Measurements from ENCODE around the gene PCSK2.

DNA sequence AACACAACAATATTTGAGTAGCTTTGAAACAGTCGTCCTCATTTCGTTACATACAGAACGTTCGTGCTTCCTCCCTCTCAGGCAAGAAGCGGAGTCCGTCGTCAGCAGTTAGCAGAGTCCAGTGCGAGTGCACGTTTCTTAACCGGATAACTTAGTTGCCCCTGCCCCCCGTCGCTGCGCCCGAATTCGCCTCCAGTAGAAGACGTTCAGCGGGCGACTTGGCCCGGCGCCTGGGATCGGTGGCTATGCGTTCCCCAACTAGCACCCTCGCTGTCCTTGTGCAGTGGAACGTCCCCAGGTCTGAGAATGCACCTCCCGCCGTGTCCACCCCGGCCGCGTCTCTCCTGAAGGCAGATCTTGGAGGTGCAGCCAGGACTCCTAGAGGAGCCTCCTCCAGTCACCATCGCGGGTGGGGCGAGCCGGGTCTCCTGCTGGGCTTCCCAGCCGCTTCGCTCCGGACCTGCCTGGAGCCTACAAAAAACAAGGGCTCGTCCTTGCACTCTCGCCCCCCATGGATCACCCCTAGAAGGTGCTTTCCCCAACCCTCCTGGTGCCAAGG is 910 bp upstream of the PCSK2 start:
- no peak for TF ChIP-seq POLR2A (IDR thresholded peaks at IDR 0.05)
- TF ChIP-seq, protein P1, sequence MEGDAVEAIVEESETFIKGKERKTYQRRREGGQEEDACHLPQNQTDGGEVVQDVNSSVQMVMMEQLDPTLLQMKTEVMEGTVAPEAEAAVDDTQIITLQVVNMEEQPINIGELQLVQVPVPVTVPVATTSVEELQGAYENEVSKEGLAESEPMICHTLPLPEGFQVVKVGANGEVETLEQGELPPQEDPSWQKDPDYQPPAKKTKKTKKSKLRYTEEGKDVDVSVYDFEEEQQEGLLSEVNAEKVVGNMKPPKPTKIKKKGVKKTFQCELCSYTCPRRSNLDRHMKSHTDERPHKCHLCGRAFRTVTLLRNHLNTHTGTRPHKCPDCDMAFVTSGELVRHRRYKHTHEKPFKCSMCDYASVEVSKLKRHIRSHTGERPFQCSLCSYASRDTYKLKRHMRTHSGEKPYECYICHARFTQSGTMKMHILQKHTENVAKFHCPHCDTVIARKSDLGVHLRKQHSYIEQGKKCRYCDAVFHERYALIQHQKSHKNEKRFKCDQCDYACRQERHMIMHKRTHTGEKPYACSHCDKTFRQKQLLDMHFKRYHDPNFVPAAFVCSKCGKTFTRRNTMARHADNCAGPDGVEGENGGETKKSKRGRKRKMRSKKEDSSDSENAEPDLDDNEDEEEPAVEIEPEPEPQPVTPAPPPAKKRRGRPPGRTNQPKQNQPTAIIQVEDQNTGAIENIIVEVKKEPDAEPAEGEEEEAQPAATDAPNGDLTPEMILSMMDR (IDR thresholded peaks at IDR 0.05), result no peak
